Retinal pigment epithelial cell (primary cell): ENCODE results near the gene DNHD1.
"Not testable (repeated sequence)": the region's sequence is repeated elsewhere in the genome, so short reads cannot be mapped to it uniquely, and the experiment has no call there.

ENCODE experiments used
- DNase-seq: peaks from one replicate; pipeline ENCODE4 v3.0.0-alpha.2; 2010; ENCODE audit warnings: low read depth
- H3K4me3 ChIP-seq: 2 replicates; pipeline ENCODE4 v1.5.1; 2011; ENCODE audit warnings: mild to moderate bottlenecking, low read length, control low read depth, moderate library complexity
- CTCF ChIP-seq: conservative IDR thresholded peaks from 2 replicates; pipeline ENCODE4 v1.5.1; 2011; ENCODE audit warnings: low read depth, low read length, control low read depth, inconsistent platforms

DNHD1 gene

GRCh38 chr11:6505577-6506240 is 8.6 kb downstream of the DNHD1 start:
- DNase-seq = peak; percentile 12
- no peak overlapping the region for H3K4me3 ChIP-seq
- peak; percentile 67 for TF ChIP-seq CTCF

- DNase-seq = no peak
- TF ChIP-seq CTCF = no peak
- no peak overlapping the region for H3K4me3 ChIP-seq
Observed at GRCh38 chr11:6516865-6517264, 19.8 kb downstream of the DNHD1 start.

GRCh38 chr11:6520265-6520664 is 23.2 kb downstream of the DNHD1 start:
- no peak for TF ChIP-seq CTCF
- DNase-seq = no peak
- H3K4me3 ChIP-seq = no peak overlapping the region

- DNase-seq = not testable (repeated sequence)
Observed at GRCh38 chr11:6521946-6522345, 24.9 kb downstream of the DNHD1 start.

GRCh38 chr11:6523253-6523652 is 26.2 kb downstream of the DNHD1 start:
- no peak overlapping the region for H3K4me3 ChIP-seq
- peak; percentile 17 for DNase-seq
- TF ChIP-seq CTCF = no peak

More at GRCh38 chr11:6521946-6522345, 24.9 kb downstream of the DNHD1 start:
- not testable (repeated sequence) for H3K4me3 ChIP-seq

- DNase-seq = no peak
- no peak for TF ChIP-seq CTCF
- H3K4me3 ChIP-seq = no peak overlapping the region
Observed at GRCh38 chr11:6526411-6527135, 29.5 kb downstream of the DNHD1 start.

- no peak overlapping the region for H3K4me3 ChIP-seq
- TF ChIP-seq CTCF = no peak
- no peak for DNase-seq
Observed at GRCh38 chr11:6529266-6529665, 32.2 kb downstream of the DNHD1 start.
